ENCODE results near the gene SLC9A7.
"Not testable (repeated sequence)": the region's sequence is repeated elsewhere in the genome, so short reads cannot be mapped to it uniquely, and the experiment has no call there.

Gene SLC9A7

GRCh38 chrX:46737462-46737861, 21.5 kb downstream of the SLC9A7 start:
- Mint-ChIP-seq H3K4me3 (no peak overlapping the region), H3K36me3 (ENCODE audit: insufficient read depth) (no peaks in the 10 kb centered on the region), H3K27me3 (peaks cover 10% of the 10 kb centered on the region), H3K4me1 (no peaks in the 10 kb centered on the region), H3K27ac (ENCODE audit: low read depth) (no peak overlapping the region), H3K9me3 (peaks cover 7% of the 10 kb centered on the region)
- no peak for DNase-seq (ENCODE audit: low spot score in 2 of 2)
- ATAC-seq (replicated peaks; ENCODE audit: extremely low read depth, poor library complexity, severe bottlenecking) = no peak

GRCh38 chrX:46737041-46737440, 21.9 kb downstream of the SLC9A7 start:
- DNase-seq (ENCODE audit: low spot score in 2 of 2) (no peak), ATAC-seq (replicated peaks; ENCODE audit: extremely low read depth, poor library complexity, severe bottlenecking) (no peak)
- H3K27me3 Mint-ChIP-seq = peaks cover 10% of the 10 kb centered on the region
- no peaks in the 10 kb centered on the region for H3K4me1 Mint-ChIP-seq
- H3K4me3 Mint-ChIP-seq = no peak overlapping the region
- H3K36me3 Mint-ChIP-seq (ENCODE audit: insufficient read depth) = no peaks in the 10 kb centered on the region
- H3K9me3 Mint-ChIP-seq = peaks cover 7% of the 10 kb centered on the region
- no peak overlapping the region for H3K27ac Mint-ChIP-seq (ENCODE audit: low read depth)

DNA sequence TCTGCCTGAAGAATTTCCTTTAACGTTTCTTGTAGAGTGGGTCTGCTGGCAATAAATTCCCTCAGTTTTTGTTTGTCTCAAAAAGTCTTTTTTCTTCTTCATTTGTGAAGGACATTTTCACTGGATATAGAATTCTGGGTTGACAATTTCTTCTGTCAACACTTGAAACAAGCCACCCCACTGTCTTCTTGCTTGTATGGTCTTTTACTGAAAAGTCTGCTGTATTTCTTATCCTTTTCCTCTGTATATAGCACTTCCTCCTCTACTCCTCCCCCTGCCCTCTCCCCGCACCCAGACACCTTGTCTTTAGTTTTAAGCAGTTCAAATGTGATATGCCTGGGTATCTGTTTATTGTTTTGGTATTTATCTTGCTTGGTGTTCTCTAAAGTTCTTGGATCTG, 23.3 kb downstream of the SLC9A7 start:
- Mint-ChIP-seq H3K4me3 (no peak overlapping the region), H3K27me3 (peaks cover 10% of the 10 kb centered on the region), H3K27ac (ENCODE audit: low read depth) (no peak overlapping the region), H3K9me3 (peaks cover 7% of the 10 kb centered on the region), H3K4me1 (no peaks in the 10 kb centered on the region), H3K36me3 (ENCODE audit: insufficient read depth) (no peaks in the 10 kb centered on the region)
- no peak for ATAC-seq (replicated peaks; ENCODE audit: extremely low read depth, poor library complexity, severe bottlenecking)
- no peak for DNase-seq (ENCODE audit: low spot score in 2 of 2)

GRCh38 chrX:46733226-46733625, 25.7 kb downstream of the SLC9A7 start:
- DNase-seq (ENCODE audit: low spot score in 2 of 2) = no peak
- ATAC-seq (replicated peaks; ENCODE audit: extremely low read depth, poor library complexity, severe bottlenecking) = no peak
- H3K4me1 Mint-ChIP-seq = no peaks in the 10 kb centered on the region
- H3K9me3 Mint-ChIP-seq = peaks cover 7% of the 10 kb centered on the region
- H3K27ac Mint-ChIP-seq (ENCODE audit: low read depth) = no peak overlapping the region
- no peak overlapping the region for H3K4me3 Mint-ChIP-seq
- no peaks in the 10 kb centered on the region for H3K36me3 Mint-ChIP-seq (ENCODE audit: insufficient read depth)
- no peaks in the 10 kb centered on the region for H3K27me3 Mint-ChIP-seq

DNA sequence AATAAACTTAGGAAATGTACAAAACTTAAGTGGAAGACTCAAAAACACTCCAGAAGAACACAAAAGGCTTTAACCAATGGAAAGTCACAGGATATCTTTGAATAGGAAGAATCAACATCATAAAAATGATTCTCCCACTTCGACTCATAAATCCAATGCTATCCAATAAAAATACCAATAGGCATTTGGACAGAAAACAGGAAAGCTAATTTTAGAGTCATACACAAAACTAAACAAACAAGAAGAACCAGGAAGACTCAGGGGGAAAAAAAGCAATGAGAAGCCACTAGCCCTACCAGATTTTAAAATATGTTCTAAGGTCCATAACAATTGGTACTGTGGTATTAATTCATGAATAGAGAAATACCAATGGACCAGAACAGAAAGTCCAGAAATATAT, 28.2 kb downstream of the SLC9A7 start:
- Mint-ChIP-seq H3K4me3 (no peak overlapping the region), H3K27ac (ENCODE audit: low read depth) (no peak overlapping the region), H3K4me1 (no peaks in the 10 kb centered on the region), H3K36me3 (ENCODE audit: insufficient read depth) (no peaks in the 10 kb centered on the region), H3K9me3 (peaks cover 1% of the 10 kb centered on the region), H3K27me3 (no peaks in the 10 kb centered on the region)
- ATAC-seq (replicated peaks; ENCODE audit: extremely low read depth, poor library complexity, severe bottlenecking) (no peak), DNase-seq (ENCODE audit: low spot score in 2 of 2) (no peak)

GRCh38 chrX:46727441-46727840, 31.5 kb downstream of the SLC9A7 start:
- H3K9me3 Mint-ChIP-seq = no peaks in the 10 kb centered on the region
- DNase-seq (ENCODE audit: low spot score in 2 of 2) (no peak), ATAC-seq (replicated peaks; ENCODE audit: extremely low read depth, poor library complexity, severe bottlenecking) (no peak)
- no peaks in the 10 kb centered on the region for H3K36me3 Mint-ChIP-seq (ENCODE audit: insufficient read depth)
- H3K27me3 Mint-ChIP-seq = no peaks in the 10 kb centered on the region
- H3K27ac Mint-ChIP-seq (ENCODE audit: low read depth) = no peak overlapping the region
- H3K4me3 Mint-ChIP-seq = no peak overlapping the region
- H3K4me1 Mint-ChIP-seq = no peaks in the 10 kb centered on the region

- ATAC-seq (replicated peaks; ENCODE audit: extremely low read depth, poor library complexity, severe bottlenecking); H3K27me3 Mint-ChIP-seq; H3K36me3 Mint-ChIP-seq (ENCODE audit: insufficient read depth); H3K4me1 Mint-ChIP-seq; H3K4me3 Mint-ChIP-seq; DNase-seq (ENCODE audit: low spot score in 2 of 2); H3K9me3 Mint-ChIP-seq; H3K27ac Mint-ChIP-seq (ENCODE audit: low read depth): not testable (repeated sequence)
Observed at GRCh38 chrX:46723569-46723927, 35.4 kb downstream of the SLC9A7 start.

GRCh38 chrX:46722742-46723568, 36.0 kb downstream of the SLC9A7 start:
- Mint-ChIP-seq H3K27me3 (no peaks in the 10 kb centered on the region), H3K4me1 (peaks cover 6% of the 10 kb centered on the region), H3K4me3 (no peak overlapping the region), H3K9me3 (no peaks in the 10 kb centered on the region), H3K27ac (ENCODE audit: low read depth) (no peak overlapping the region), H3K36me3 (ENCODE audit: insufficient read depth) (no peaks in the 10 kb centered on the region)
- ATAC-seq (replicated peaks; ENCODE audit: extremely low read depth, poor library complexity, severe bottlenecking) (no peak), DNase-seq (ENCODE audit: low spot score in 2 of 2) (no peak)

GRCh38 chrX:46716796-46717195, 42.1 kb downstream of the SLC9A7 start:
- DNase-seq (ENCODE audit: low spot score in 2 of 2) (no peak), ATAC-seq (replicated peaks; ENCODE audit: extremely low read depth, poor library complexity, severe bottlenecking) (no peak)
- peaks cover 6% of the 10 kb centered on the region for H3K4me1 Mint-ChIP-seq
- no peaks in the 10 kb centered on the region for H3K36me3 Mint-ChIP-seq (ENCODE audit: insufficient read depth)
- H3K27ac Mint-ChIP-seq (ENCODE audit: low read depth) = no peak overlapping the region
- peaks cover 13% of the 10 kb centered on the region for H3K27me3 Mint-ChIP-seq
- no peaks in the 10 kb centered on the region for H3K9me3 Mint-ChIP-seq
- H3K4me3 Mint-ChIP-seq = no peak overlapping the region

GRCh38 chrX:46715997-46716396, 42.9 kb downstream of the SLC9A7 start:
- Mint-ChIP-seq H3K4me3 (no peak overlapping the region), H3K36me3 (ENCODE audit: insufficient read depth) (no peaks in the 10 kb centered on the region), H3K9me3 (no peaks in the 10 kb centered on the region), H3K27ac (ENCODE audit: low read depth) (no peak overlapping the region), H3K27me3 (peaks cover 13% of the 10 kb centered on the region), H3K4me1 (peaks cover 6% of the 10 kb centered on the region)
- DNase-seq (ENCODE audit: low spot score in 2 of 2) (no peak), ATAC-seq (replicated peaks; ENCODE audit: extremely low read depth, poor library complexity, severe bottlenecking) (no peak)

DNA sequence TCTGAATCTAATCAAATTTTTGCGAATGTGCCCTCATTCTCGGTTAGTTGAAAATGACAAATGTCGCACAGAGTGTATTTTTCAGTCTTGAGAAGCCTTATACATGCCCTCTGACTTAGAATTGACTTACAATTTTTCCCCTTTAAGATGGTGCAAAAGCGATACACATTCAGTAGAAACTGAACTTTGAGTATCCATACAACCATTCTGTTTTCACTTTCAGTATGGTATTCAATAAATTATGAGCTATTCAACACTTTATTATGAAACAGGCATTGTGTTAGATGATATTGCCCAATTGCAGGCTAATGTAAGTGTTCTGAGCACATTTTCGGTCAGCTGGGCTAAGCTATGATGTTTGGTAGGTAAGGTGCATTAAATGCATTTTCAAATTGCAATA, 43.4 kb downstream of the SLC9A7 start:
- peaks cover 13% of the 10 kb centered on the region for H3K27me3 Mint-ChIP-seq
- no peak overlapping the region for H3K4me3 Mint-ChIP-seq
- no peak for ATAC-seq (replicated peaks; ENCODE audit: extremely low read depth, poor library complexity, severe bottlenecking)

DNA sequence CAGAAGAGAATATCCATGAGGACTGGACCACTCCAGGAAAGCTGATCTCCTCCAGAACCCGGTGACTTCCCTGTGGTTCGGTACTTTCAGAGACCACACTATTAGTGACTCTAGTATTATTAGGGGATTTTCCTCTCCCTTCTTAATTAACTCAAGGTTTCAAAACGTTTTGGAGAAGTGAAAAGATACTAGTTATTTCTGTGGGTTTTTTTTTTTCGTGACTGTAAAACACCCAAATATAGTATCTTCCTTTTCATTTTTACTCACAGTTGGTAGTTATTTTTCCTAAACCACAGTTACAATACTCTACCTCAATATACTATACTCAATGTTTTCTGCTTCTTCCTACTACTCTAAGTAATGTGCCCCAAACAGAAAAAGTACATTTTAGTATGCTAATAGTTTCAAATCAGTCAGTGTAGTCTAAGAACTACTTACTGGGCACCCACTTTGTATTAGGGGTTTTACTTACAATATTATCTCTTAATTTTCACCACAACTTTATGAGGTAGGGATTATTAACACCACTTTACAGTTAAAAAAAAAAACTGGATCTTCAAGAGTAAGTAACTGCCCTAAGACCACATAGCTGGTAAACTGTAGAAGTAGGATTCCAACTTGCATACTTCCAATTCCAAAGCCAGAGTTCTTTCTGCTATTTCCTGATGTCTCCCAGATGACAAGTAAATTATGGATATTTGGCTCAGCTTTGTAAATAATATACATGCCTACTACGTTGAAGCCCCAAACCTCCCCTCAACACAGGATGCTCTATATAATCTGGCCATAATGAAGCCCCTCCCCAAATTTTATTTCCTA, 45.0 kb downstream of the SLC9A7 start:
- ATAC-seq (replicated peaks; ENCODE audit: extremely low read depth, poor library complexity, severe bottlenecking) = no peak
- Mint-ChIP-seq H3K27ac (ENCODE audit: low read depth) (no peak overlapping the region), H3K36me3 (ENCODE audit: insufficient read depth) (no peaks in the 10 kb centered on the region), H3K4me1 (no peaks in the 10 kb centered on the region), H3K27me3 (peaks cover 13% of the 10 kb centered on the region), H3K4me3 (no peak overlapping the region), H3K9me3 (no peaks in the 10 kb centered on the region)
- no peak for DNase-seq (ENCODE audit: low spot score in 2 of 2)

More for the DNA sequence above, 43.4 kb downstream of the SLC9A7 start:
- no peak overlapping the region for H3K27ac Mint-ChIP-seq (ENCODE audit: low read depth)
- no peaks in the 10 kb centered on the region for H3K36me3 Mint-ChIP-seq (ENCODE audit: insufficient read depth)
- H3K9me3 Mint-ChIP-seq = no peaks in the 10 kb centered on the region
- peaks cover 2% of the 10 kb centered on the region for H3K4me1 Mint-ChIP-seq
- no peak for DNase-seq (ENCODE audit: low spot score in 2 of 2)

DNA sequence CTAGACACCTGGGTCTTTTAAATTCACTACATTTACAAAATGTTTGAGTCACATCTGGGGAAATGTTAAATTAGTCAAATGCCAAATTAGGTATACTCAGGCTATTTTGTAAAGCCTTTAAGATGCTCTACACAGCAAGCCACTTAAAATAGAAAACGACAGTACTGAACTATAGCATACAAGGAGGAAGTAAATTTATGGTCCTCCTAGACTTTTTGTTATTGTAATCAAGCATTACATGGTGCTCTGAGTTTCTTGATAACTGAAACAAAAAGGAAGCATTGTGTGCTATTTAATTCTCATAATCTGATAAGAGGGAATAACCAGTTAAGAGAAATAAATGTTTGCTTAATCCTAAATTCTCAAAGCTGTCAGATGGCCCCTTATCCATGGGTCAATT, 46.2 kb downstream of the SLC9A7 start:
- ATAC-seq (replicated peaks; ENCODE audit: extremely low read depth, poor library complexity, severe bottlenecking) (no peak), DNase-seq (ENCODE audit: low spot score in 2 of 2) (no peak)
- Mint-ChIP-seq H3K27ac (ENCODE audit: low read depth) (no peak overlapping the region), H3K36me3 (ENCODE audit: insufficient read depth) (no peaks in the 10 kb centered on the region), H3K27me3 (peaks cover 13% of the 10 kb centered on the region), H3K4me3 (no peak overlapping the region), H3K4me1 (no peaks in the 10 kb centered on the region), H3K9me3 (no peaks in the 10 kb centered on the region)
